HG03108 (cell line): ENCODE measurements around the gene GPRIN2.
"Not testable (repeated sequence)": the region's sequence is repeated elsewhere in the genome, so short reads cannot be mapped to it uniquely, and the experiment has no call there.

Experiments used
- ATAC-seq: cut with Tn5 transposase; IDR thresholded peaks from one replicate; pipeline ENCODE4 v1.9.1; 2021; ENCODE audit warnings: moderate library complexity; ENCODE audit not compliant: unreplicated experiment

Gene GPRIN2

GRCh38 chr10:46570655-46571054 is 14.2 kb upstream of the GPRIN2 start:
- not testable (repeated sequence) for ATAC-seq

GRCh38 chr10:46567151-46567550 is 10.7 kb upstream of the GPRIN2 start:
- not testable (repeated sequence) for ATAC-seq

GRCh38 chr10:46565591-46566332 is 9.3 kb upstream of the GPRIN2 start:
- ATAC-seq = not testable (repeated sequence)

- no peak for ATAC-seq
Measured at GRCh38 chr10:46560952-46561351, 4.5 kb upstream of the GPRIN2 start.

- ATAC-seq = no peak
Measured at GRCh38 chr10:46560381-46560780, 3.9 kb upstream of the GPRIN2 start.

- no peak for ATAC-seq
Measured at GRCh38 chr10:46559231-46559671, 2.8 kb upstream of the GPRIN2 start.

GRCh38 chr10:46558392-46559185 is 2.1 kb upstream of the GPRIN2 start:
- no peak for ATAC-seq

GRCh38 chr10:46558122-46558391 is 1.6 kb upstream of the GPRIN2 start:
- ATAC-seq = no peak

GRCh38 chr10:46557319-46558121 is 1.1 kb upstream of the GPRIN2 start:
- no peak for ATAC-seq

- ATAC-seq = no peak
Measured at GRCh38 chr10:46555713-46556514, 544 bp downstream of the GPRIN2 start.

GRCh38 chr10:46555366-46555712 is 1.1 kb downstream of the GPRIN2 start:
- ATAC-seq = no peak

- no peak for ATAC-seq
Measured at GRCh38 chr10:46554166-46554781, 2.2 kb downstream of the GPRIN2 start.

- ATAC-seq = no peak
Measured at GRCh38 chr10:46553238-46554049, 3.0 kb downstream of the GPRIN2 start.

GRCh38 chr10:46552526-46553237 is 3.8 kb downstream of the GPRIN2 start:
- ATAC-seq = no peak

- no peak for ATAC-seq
Measured at GRCh38 chr10:46551701-46552525, 4.5 kb downstream of the GPRIN2 start.

- no peak for ATAC-seq
Measured at GRCh38 chr10:46550795-46551700, 5.4 kb downstream of the GPRIN2 start.
